Sigmoid colon (tissue), 4 donors: Measurements from ENCODE around the gene ZNF322.
"Not testable (repeated sequence)": the region's sequence is repeated elsewhere in the genome, so short reads cannot be mapped to it uniquely, and the experiment has no call there.

ENCODE experiments used
- CTCF ChIP-seq, 4 experiments: fragments of 450-650 bp in 3 of 4; fragments of 200-600 bp in 1 of 4; IDR thresholded peaks; one replicate each; pipeline ENCODE4 v1.5.1; 2016 to 2019; ENCODE audit warnings: antibody characterized with exemption in 4 of 4, mild to moderate bottlenecking in 3 of 4, moderate library complexity in 2 of 4
- EP300 ChIP-seq, 4 donors: sonication (generic); formaldehyde crosslinking; IDR thresholded peaks; one replicate each; pipeline ENCODE4 v1.6.1; 2017; ENCODE audit warnings: antibody characterized with exemption in 4 of 4
- POLR2A ChIP-seq, 2 donors: fragments of 450-650 bp; IDR thresholded peaks; one replicate each; pipeline ENCODE4 v1.6.1; 2016; ENCODE audit warnings: antibody characterized with exemption in 2 of 2, mild to moderate bottlenecking in 2 of 2, moderate library complexity in 2 of 2

GRCh38 chr6:26701023-26701747 lies 41.6 kb upstream of the ZNF322 start:
- not testable (repeated sequence) for TF ChIP-seq CTCF, POLR2A, EP300 (IDR thresholded peaks at IDR 0.05)
